ENCODE data around the gene PIANP. TPM values are rescaled to one million over a fixed set of nuclear protein-coding genes. Genes with fewer than 3 reads are reported as not detected.
A peak's percentile ranks its signal among the peaks of the same experiment; 100 is the strongest.

PIANP gene
- total and polyA plus RNA-seq, 4 experiments from 2014 or later: 0.61 to 1.5 (median 1.00) TPM

GRCh38 chr12:6698352-6699046 is 2.1 kb downstream of the PIANP start:
- peaks cover 13% of the 10 kb centered on the region for H3K27me3 ChIP-seq (ENCODE audit: insufficient read depth, low read length)
- H3K4me3 Mint-ChIP-seq: peak overlapping the region in 5 of 8 donors; percentile 33 to 65 (median 57)
- no peaks in the 10 kb centered on the region for H3K36me3 ChIP-seq (ENCODE audit: insufficient read depth, low read length)
- peaks cover 17 to 33% (median 27%) of the 10 kb centered on the region in 4 donors for H3K4me1 Mint-ChIP-seq
- no peaks in the 10 kb centered on the region for H3K36me3 Mint-ChIP-seq
- peaks cover 18% of the 10 kb centered on the region for H3K4me1 ChIP-seq (ENCODE audit: insufficient read depth, low read length)
- intact Hi-C loops (cut with micrococcal nuclease): no loop called here
- H3K27ac Mint-ChIP-seq: peak overlapping the region in 6 of 7 donors; percentile 48 to 86 (median 62)
- POLR2A ChIA-PET (ENCODE audit: partially characterized antibody): interaction anchor here (1.5 to 3.1 kb wide), 3 partner anchors 9 to 25 kb away, joined by 3 to 25 read pairs (median 8); partner anchors contain the start of genes COPS7A and ZNF384
- H3K27ac ChIP-seq (ENCODE audit: low read depth, low read length): no peak overlapping the region
- no peak for DNase-seq
- H3K27me3 Mint-ChIP-seq: peaks cover 26 to 27% of the 10 kb centered on the region in 2 donors
- H3K9me3 ChIP-seq (ENCODE audit: control insufficient read depth in 1 of 2, low read length in 2 of 2): no peaks in the 10 kb centered on the region
- H3K9me3 Mint-ChIP-seq: no peaks in the 10 kb centered on the region
- CTCF ChIA-PET (ENCODE audit: partially characterized antibody): interaction anchor here (0.8 to 1.5 kb wide), 5 partner anchors 74 to 267 kb away, joined by 3 read pairs; no protein-coding TSS in a partner anchor
- no peak overlapping the region for H3K4me3 ChIP-seq (ENCODE audit: low read length in 2 of 2)

DNA sequence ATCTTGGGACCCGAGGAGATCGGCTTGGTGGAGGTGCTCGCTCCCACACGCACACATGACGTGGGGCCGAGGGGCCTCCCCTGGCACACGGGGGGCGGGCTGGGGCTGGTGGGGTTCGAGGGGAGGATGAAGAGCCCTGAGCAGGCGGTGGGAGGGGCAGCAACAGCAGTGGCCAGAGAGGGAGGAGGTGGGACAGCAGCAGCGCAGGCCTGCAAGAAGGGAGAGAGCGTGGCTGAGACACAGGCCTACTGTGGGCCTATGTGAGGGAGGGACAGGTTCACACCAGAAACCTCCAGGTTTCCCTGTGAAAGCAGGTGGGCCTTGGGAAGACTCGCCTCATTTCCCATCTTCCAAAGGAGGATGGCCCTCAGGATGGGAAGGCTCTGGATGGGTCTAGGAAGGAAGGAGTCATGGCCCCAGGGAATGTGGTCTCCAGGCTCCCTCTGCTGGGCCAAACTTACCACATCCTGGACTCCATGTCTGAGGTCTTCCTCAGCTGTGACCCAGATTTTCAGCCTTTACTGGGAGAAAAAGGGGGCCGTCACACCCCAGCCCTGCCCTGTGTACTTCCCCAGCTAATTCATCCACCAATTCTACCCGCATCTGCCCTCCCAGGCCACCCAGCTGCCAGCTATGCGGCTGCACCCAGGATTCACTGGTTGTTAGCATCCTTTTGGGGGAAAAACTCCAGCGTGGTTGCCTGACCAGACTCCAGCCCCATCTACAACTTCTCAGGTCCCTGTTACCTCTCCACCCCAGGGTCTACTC is 2.8 kb downstream of the PIANP start:
- Mint-ChIP-seq H3K4me1 (peaks cover 17 to 33% (median 26%) of the 10 kb centered on the region in 4 donors), H3K36me3 (peaks cover 0 to 2% of the 10 kb centered on the region in 2 donors), H3K27ac (peak overlapping the region in 5 of 7 donors; percentile 22 to 68 (median 57)), H3K27me3 (peaks cover 19 to 20% of the 10 kb centered on the region in 2 donors), H3K9me3 (no peaks in the 10 kb centered on the region), H3K4me3 (peak overlapping the region in 6 of 8 donors; percentile 21 to 65 (median 38))
- Histone ChIP-seq H3K36me3 (ENCODE audit: insufficient read depth, low read length) (no peaks in the 10 kb centered on the region), H3K4me1 (ENCODE audit: insufficient read depth, low read length) (peaks cover 18% of the 10 kb centered on the region), H3K27me3 (ENCODE audit: insufficient read depth, low read length) (peaks cover 13% of the 10 kb centered on the region), H3K9me3 (ENCODE audit: control insufficient read depth in 1 of 2, low read length in 2 of 2) (no peaks in the 10 kb centered on the region), H3K4me3 (ENCODE audit: low read length in 2 of 2) (no peak overlapping the region), H3K27ac (ENCODE audit: low read depth, low read length) (no peak overlapping the region)
- ChIA-PET CTCF (ENCODE audit: partially characterized antibody) (interaction anchor here (1.0 to 1.5 kb wide), 4 partner anchors 73 to 267 kb away, joined by 3 read pairs; no protein-coding TSS in a partner anchor), POLR2A (ENCODE audit: partially characterized antibody) (interaction anchor here (0.7 to 3.1 kb wide), 3 partner anchors 9 to 66 kb away, joined by 3 to 25 read pairs (median 3); partner anchors contain the start of gene ZNF384)
- peak in 3 of 5 donors; percentile 8 to 26 (median 14) for DNase-seq
- intact Hi-C loops (cut with micrococcal nuclease): no loop called here

GRCh38 chr12:6696690-6697583 is 3.7 kb downstream of the PIANP start:
- Histone ChIP-seq H3K4me3 (ENCODE audit: low read length in 2 of 2) (no peak overlapping the region), H3K9me3 (ENCODE audit: control insufficient read depth in 1 of 2, low read length in 2 of 2) (no peaks in the 10 kb centered on the region), H3K36me3 (ENCODE audit: insufficient read depth, low read length) (no peaks in the 10 kb centered on the region), H3K4me1 (ENCODE audit: insufficient read depth, low read length) (peaks cover 18% of the 10 kb centered on the region), H3K27me3 (ENCODE audit: insufficient read depth, low read length) (peaks cover 12% of the 10 kb centered on the region), H3K27ac (ENCODE audit: low read depth, low read length) (no peak overlapping the region)
- ChIA-PET POLR2A (ENCODE audit: partially characterized antibody) (interaction anchor here (0.7 to 3.1 kb wide), 3 partner anchors 8 to 65 kb away, joined by 3 to 25 read pairs (median 3); partner anchors contain the start of gene ZNF384), CTCF (ENCODE audit: partially characterized antibody) (interaction anchor here (0.5 to 1.3 kb wide), 4 partner anchors 11 to 80 kb away, joined by 3 to 4 read pairs (median 4); no protein-coding TSS in a partner anchor)
- H3K4me3 Mint-ChIP-seq: peak overlapping the region in 1 of 8 donors; percentile 1
- peaks cover 15 to 33% (median 25%) of the 10 kb centered on the region in 4 donors for H3K4me1 Mint-ChIP-seq
- no peak for DNase-seq
- no peaks in the 10 kb centered on the region for H3K9me3 Mint-ChIP-seq
- peaks cover 0 to 4% of the 10 kb centered on the region in 2 donors for H3K36me3 Mint-ChIP-seq
- H3K27ac Mint-ChIP-seq: peak overlapping the region in 1 of 7 donors; percentile 64
- peaks cover 14 to 17% of the 10 kb centered on the region in 2 donors for H3K27me3 Mint-ChIP-seq
- intact Hi-C loops (cut with micrococcal nuclease): no loop called here

DNA sequence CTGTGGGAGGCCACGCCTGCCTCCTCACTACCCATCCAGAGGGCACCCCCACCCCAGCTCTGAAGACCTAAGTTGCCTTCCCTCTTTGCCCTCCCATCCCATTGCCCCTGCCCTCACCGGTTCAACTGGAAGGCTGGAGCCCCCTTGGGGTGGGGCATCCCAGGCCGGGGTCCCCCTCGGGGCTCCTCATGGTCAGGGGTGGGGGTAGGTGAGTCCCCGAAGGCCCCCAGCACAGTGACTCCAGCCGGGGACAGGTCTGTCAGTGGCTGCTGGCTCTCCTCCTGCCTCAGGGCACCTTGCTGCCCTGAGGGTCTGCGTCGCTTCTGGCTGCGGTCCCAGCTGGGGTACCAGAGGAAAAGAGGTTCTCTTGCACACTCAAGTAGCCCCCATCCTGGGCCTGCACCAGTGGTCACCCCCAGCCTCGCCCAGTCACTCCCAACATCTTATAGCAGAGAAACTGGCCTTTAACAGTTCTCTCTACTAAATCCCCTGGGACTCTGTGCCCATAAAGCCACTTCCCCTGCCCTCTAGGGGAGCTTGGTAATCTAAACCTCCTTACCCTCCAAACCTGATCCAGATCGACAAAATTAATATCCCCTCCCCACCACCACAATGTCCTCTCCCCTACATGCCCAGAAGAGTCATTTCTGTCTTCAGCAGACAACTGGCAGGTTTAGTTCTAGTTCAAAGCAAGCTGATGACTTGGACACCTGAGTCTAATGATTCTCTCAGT is 5.1 kb downstream of the PIANP start:
- Mint-ChIP-seq H3K4me3 (peak overlapping the region in 1 of 8 donors; percentile 30), H3K27me3 (peaks cover 3 to 4% of the 10 kb centered on the region in 2 donors), H3K4me1 (peaks cover 6 to 20% (median 14%) of the 10 kb centered on the region in 4 donors), H3K36me3 (peaks cover 0 to 4% of the 10 kb centered on the region in 2 donors), H3K27ac (peak overlapping the region in 4 of 7 donors; percentile 14 to 56 (median 31)), H3K9me3 (no peaks in the 10 kb centered on the region)
- peaks cover 20% of the 10 kb centered on the region for H3K4me1 ChIP-seq (ENCODE audit: insufficient read depth, low read length)
- POLR2A ChIA-PET (ENCODE audit: partially characterized antibody): interaction anchor here (1.1 kb wide), 1 partner anchor 57 kb away, joined by 3 read pairs; no protein-coding TSS in a partner anchor
- H3K27ac ChIP-seq (ENCODE audit: low read depth, low read length): no peak overlapping the region
- no peak overlapping the region for H3K4me3 ChIP-seq (ENCODE audit: low read length in 2 of 2)
- intact Hi-C loops (cut with micrococcal nuclease): no loop called here
- H3K9me3 ChIP-seq (ENCODE audit: control insufficient read depth in 1 of 2, low read length in 2 of 2): no peaks in the 10 kb centered on the region
- CTCF ChIA-PET (ENCODE audit: partially characterized antibody): interaction anchor here (0.6 to 1.0 kb wide), 3 partner anchors 10 to 80 kb away, joined by 3 read pairs; no protein-coding TSS in a partner anchor
- DNase-seq: no peak
- no peaks in the 10 kb centered on the region for H3K36me3 ChIP-seq (ENCODE audit: insufficient read depth, low read length)
- no peaks in the 10 kb centered on the region for H3K27me3 ChIP-seq (ENCODE audit: insufficient read depth, low read length)

- POLR2A ChIA-PET (ENCODE audit: partially characterized antibody): interaction anchor here (1.1 kb wide), 1 partner anchor 57 kb away, joined by 3 read pairs; no protein-coding TSS in a partner anchor
- H3K27me3 ChIP-seq (ENCODE audit: insufficient read depth, low read length): no peaks in the 10 kb centered on the region
- intact Hi-C loops (cut with micrococcal nuclease): no loop called here
Measured at GRCh38 chr12:6694701-6695100, 5.9 kb downstream of the PIANP start.

GRCh38 chr12:6693832-6694355 is 6.7 kb downstream of the PIANP start:
- Mint-ChIP-seq H3K4me3 (no peak overlapping the region), H3K9me3 (no peaks in the 10 kb centered on the region), H3K36me3 (peaks cover 0 to 11% of the 10 kb centered on the region in 2 donors), H3K4me1 (peaks cover 12 to 25% (median 17%) of the 10 kb centered on the region in 4 donors), H3K27me3 (no peaks in the 10 kb centered on the region), H3K27ac (peak overlapping the region in 1 of 7 donors; percentile 17)
- H3K36me3 ChIP-seq (ENCODE audit: insufficient read depth, low read length): no peaks in the 10 kb centered on the region
- CTCF ChIA-PET (ENCODE audit: partially characterized antibody): no interaction called here
- peaks cover 21% of the 10 kb centered on the region for H3K4me1 ChIP-seq (ENCODE audit: insufficient read depth, low read length)
- DNase-seq: no peak
- H3K4me3 ChIP-seq (ENCODE audit: low read length in 2 of 2): no peak overlapping the region
- no peaks in the 10 kb centered on the region for H3K27me3 ChIP-seq (ENCODE audit: insufficient read depth, low read length)
- no peaks in the 10 kb centered on the region for H3K9me3 ChIP-seq (ENCODE audit: control insufficient read depth in 1 of 2, low read length in 2 of 2)
- H3K27ac ChIP-seq (ENCODE audit: low read depth, low read length): no peak overlapping the region
- intact Hi-C loops (cut with micrococcal nuclease): no loop called here
- POLR2A ChIA-PET (ENCODE audit: partially characterized antibody): interaction anchor here (0.5 to 1.4 kb wide), 2 partner anchors 158 to 177 kb away, joined by 3 read pairs; partner anchors contain the start of gene USP5

More at GRCh38 chr12:6694701-6695100, 5.9 kb downstream of the PIANP start:
- Histone ChIP-seq H3K36me3 (ENCODE audit: insufficient read depth, low read length) (no peaks in the 10 kb centered on the region), H3K27ac (ENCODE audit: low read depth, low read length) (no peak overlapping the region), H3K4me3 (ENCODE audit: low read length in 2 of 2) (no peak overlapping the region), H3K4me1 (ENCODE audit: insufficient read depth, low read length) (peaks cover 26% of the 10 kb centered on the region), H3K9me3 (ENCODE audit: control insufficient read depth in 1 of 2, low read length in 2 of 2) (no peaks in the 10 kb centered on the region)
- H3K36me3 Mint-ChIP-seq: peaks cover 0 to 4% of the 10 kb centered on the region in 2 donors
- H3K4me3 Mint-ChIP-seq: no peak overlapping the region
- DNase-seq: no peak
- H3K27me3 Mint-ChIP-seq: peaks cover 3% of the 10 kb centered on the region in 2 donors
- peak overlapping the region in 3 of 7 donors; percentile 36 to 83 (median 67) for H3K27ac Mint-ChIP-seq
- no peaks in the 10 kb centered on the region for H3K9me3 Mint-ChIP-seq
- H3K4me1 Mint-ChIP-seq: peaks cover 13 to 28% (median 19%) of the 10 kb centered on the region in 4 donors
- CTCF ChIA-PET (ENCODE audit: partially characterized antibody): no interaction called here

Measured in CD4-positive, alpha-beta memory T cell (primary cell).